BLaER1 treated with 17β-estradiol and CSF1 and Interleukin-3, amounts not matched to agents 10 nM and 100 nM (cell line): ENCODE data around the gene ASB11.

Source experiments
- H3K27ac ChIP-seq, 11 experiments: shearing (Covaris generic); formaldehyde crosslinking; 2 replicates each; pipeline ENCODE4 v1.8.1; 2022
- H3K27me3 ChIP-seq, 11 experiments: shearing (Covaris generic); formaldehyde crosslinking; 2 replicates each; pipeline ENCODE4 v1.8.1; 2022
- H3K36me3 ChIP-seq, 11 experiments: shearing (Covaris generic); formaldehyde crosslinking; 2 replicates each; pipeline ENCODE4 v1.8.1; 2022
- H3K4me1 ChIP-seq, 10 experiments: shearing (Covaris generic); formaldehyde crosslinking; 2 replicates each; pipeline ENCODE4 v1.8.1; 2022
- H3K4me2 ChIP-seq, 11 experiments: shearing (Covaris generic); formaldehyde crosslinking; 2 replicates each; pipeline ENCODE4 v1.8.1; 2022
- H3K4me3 ChIP-seq, 10 experiments: shearing (Covaris generic); formaldehyde crosslinking; 2 replicates each; pipeline ENCODE4 v1.8.1; 2022
- H3K9ac ChIP-seq, 11 experiments: shearing (Covaris generic); formaldehyde crosslinking; 2 replicates each; pipeline ENCODE4 v1.8.1; 2022
- H3K9me3 ChIP-seq, 11 experiments: shearing (Covaris generic); formaldehyde crosslinking; replicated peaks in 1 of 11; 2 replicates each; pipeline ENCODE4 v1.8.1; 2022
- H4K20me1 ChIP-seq, 11 experiments: shearing (Covaris generic); formaldehyde crosslinking; 2 replicates each; pipeline ENCODE4 v1.8.1; 2022
- Cebpa-rat ChIP-seq, 11 experiments: shearing (Covaris generic); IDR thresholded peaks; 2 replicates each; pipeline ENCODE4 v1.8.1; 2022

The ASB11 gene

DNA sequence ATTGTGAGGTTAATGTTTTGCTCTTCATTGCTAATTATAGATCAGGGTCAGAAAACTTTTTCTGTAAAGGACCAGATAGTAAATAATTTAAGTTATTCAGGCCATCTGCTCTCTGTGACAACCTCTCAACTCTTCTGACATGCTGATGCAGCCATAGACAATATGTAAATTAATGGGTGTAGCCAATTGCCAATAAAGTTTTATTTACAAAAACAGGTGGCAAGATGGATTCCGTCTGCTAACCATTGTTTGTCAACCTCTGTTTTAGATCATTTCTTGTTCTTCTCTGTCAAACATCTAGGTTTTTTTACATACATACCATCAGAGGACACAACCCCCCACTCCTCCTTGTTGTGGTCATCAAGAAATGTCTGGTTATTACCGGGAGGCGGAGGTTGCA lies 79.3 kb downstream of the ASB11 start:
- Histone ChIP-seq H3K27me3 (peaks cover 70 to 93% (median 89%) of the 10 kb centered on the region in 11 experiments), H3K4me1 (no peaks in the 10 kb centered on the region), H3K9ac (no peak overlapping the region), H3K9me3 (peaks cover 0 to 29% (median 0%) of the 10 kb centered on the region in 11 experiments; a peak in 4 of 22 replicates), H3K4me2 (no peak overlapping the region), H3K27ac (no peak overlapping the region), H3K36me3 (no peaks in the 10 kb centered on the region), H3K4me3 (no peak overlapping the region), H4K20me1 (peaks cover 0 to 4% (median 0%) of the 10 kb centered on the region in 11 experiments; a peak in 3 of 22 replicates)
- TF ChIP-seq Cebpa-rat (IDR thresholded peaks at IDR 0.05): no peak

DNA sequence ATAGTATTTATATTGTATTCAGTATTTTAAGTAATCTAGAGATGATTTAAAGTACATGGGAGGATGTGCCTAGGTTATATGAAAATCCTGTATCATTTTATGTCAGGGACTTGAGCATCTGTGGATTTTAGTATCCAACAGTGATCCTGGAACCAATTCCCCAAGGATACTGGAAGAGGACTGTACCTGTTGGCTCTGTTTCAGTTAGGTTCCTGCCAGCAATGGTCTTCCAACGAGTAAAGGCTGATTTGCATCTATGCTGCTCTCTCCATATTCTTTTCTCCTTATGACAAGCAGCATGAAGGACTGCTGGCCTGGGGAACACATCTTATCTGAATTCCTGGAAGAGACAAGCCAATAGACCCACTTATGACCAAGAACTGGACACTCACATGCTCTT lies 80.4 kb downstream of the ASB11 start:
- no peak overlapping the region for H3K9ac ChIP-seq
- H4K20me1 ChIP-seq: no peaks in the 10 kb centered on the region; a peak in 2 of 22 replicates
- peaks cover 0 to 29% (median 0%) of the 10 kb centered on the region in 11 experiments; a peak in 4 of 22 replicates for H3K9me3 ChIP-seq
- no peak overlapping the region for H3K4me2 ChIP-seq
- no peak for TF ChIP-seq Cebpa-rat (IDR thresholded peaks at IDR 0.05)
- H3K4me3 ChIP-seq: no peak overlapping the region
- no peak overlapping the region for H3K27ac ChIP-seq
- peaks cover 62 to 89% (median 85%) of the 10 kb centered on the region in 11 experiments for H3K27me3 ChIP-seq
- H3K36me3 ChIP-seq: no peaks in the 10 kb centered on the region
- no peaks in the 10 kb centered on the region for H3K4me1 ChIP-seq

DNA sequence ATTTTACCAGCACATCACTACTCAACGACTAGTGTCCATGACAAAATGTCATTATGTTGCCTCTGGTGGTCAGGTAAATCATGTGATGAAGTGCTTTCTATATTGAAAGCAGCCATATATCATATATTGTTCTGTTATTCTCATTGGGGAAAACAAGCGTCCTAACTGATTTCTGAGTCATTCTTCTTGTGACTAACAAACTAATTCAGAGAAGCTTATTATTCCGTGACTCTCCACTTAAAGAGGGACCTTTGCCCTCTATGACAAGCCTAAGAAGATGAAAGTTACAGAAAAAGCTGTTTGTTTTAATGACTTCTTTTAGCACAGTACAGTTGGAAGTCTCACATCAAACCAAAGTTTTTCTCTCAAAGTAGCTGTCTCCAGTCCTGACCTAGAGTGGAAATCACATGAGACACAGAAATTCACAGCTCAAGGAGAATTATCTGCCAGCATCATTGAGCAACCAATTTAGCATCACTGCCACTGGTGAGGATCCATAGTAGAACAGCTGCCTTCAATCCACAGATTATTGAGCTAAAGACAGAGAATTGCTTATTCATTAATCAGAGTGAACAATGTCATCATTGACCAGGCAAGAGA lies 81.9 kb downstream of the ASB11 start:
- TF ChIP-seq Cebpa-rat (IDR thresholded peaks at IDR 0.05): no peak
- no peak overlapping the region for H3K4me3 ChIP-seq
- H3K9me3 ChIP-seq: peaks cover 0 to 29% (median 0%) of the 10 kb centered on the region in 11 experiments; a peak in 4 of 22 replicates
- H3K4me2 ChIP-seq: no peak overlapping the region
- H3K9ac ChIP-seq: no peak overlapping the region
- H3K4me1 ChIP-seq: no peaks in the 10 kb centered on the region
- H4K20me1 ChIP-seq: no peaks in the 10 kb centered on the region; a peak in 2 of 22 replicates
- H3K27me3 ChIP-seq: peaks cover 62 to 91% (median 87%) of the 10 kb centered on the region in 11 experiments
- no peak overlapping the region for H3K27ac ChIP-seq
- no peaks in the 10 kb centered on the region for H3K36me3 ChIP-seq
